OCI-M1 (cell line): ENCODE data around the gene LRRC3C.
"Not testable (repeated sequence)": the region's sequence is repeated elsewhere in the genome, so short reads cannot be mapped to it uniquely, and the experiment has no call there.

ENCODE experiments used
- DNase-seq: peaks from one replicate; lab custom pipeline; 2025; lab: John Stamatoyannopoulos, UW

Gene LRRC3C

DNA sequence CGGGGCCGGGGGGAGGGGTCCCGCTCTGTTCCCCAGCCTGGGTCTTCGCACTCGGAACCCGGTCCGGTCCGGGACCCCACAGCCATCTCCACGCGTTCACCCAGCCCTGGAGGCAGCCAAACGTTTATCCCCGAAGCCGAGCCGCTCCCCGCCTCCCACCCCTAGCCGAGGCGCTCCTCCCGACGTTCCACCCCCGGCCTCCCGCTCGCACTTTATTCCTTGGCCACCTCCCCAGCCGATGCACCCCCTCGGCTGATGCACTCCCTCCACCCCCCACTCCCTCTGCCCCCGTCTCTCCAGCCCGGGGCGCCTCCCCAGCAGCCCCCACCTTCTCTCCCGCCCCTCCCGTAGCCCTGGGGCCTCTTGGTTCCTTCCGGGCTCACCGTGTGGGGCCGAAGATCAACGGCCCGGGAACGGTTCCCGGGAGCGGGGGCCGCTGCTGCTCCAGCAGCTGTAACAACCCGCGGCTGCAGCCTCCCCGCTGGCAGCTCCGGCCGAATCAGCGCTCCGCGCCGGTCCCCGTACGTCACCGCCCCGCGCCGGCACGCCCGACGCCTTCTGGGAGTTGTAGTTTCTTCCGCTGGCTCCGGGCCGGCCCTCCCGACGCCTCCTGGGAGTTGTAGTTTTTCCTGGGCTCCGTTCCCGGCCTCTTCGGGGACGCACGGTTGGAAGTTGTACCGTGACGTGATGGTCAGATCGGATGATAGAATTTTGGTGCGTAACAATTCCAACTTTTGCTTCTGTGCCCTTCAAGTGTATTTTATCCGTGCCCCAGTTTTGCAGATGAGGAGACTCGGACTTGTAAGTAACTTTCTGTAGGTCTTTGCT lies at the start of gene LRRC3C, which contains the start of gene ORMDL3:
TSS of gene LRRC3C (plus strand) at position 632 of the 828 bp plus-strand sequence. CDS start 13,792 bp downstream, outside the sequence.
TSS of gene ORMDL3 (minus strand) at position 501 of the 828 bp plus-strand sequence. CDS start 3,398 bp downstream, outside the sequence.
- DNase-seq, result peak; percentile 95

GRCh38 chr17:39886102-39886501 lies 41.4 kb upstream of the LRRC3C start:
- DNase-seq, result not testable (repeated sequence)

- no peak for DNase-seq
These were observed 40.5 kb upstream of the LRRC3C start for GRCh38 chr17:39887078-39887477.

DNA sequence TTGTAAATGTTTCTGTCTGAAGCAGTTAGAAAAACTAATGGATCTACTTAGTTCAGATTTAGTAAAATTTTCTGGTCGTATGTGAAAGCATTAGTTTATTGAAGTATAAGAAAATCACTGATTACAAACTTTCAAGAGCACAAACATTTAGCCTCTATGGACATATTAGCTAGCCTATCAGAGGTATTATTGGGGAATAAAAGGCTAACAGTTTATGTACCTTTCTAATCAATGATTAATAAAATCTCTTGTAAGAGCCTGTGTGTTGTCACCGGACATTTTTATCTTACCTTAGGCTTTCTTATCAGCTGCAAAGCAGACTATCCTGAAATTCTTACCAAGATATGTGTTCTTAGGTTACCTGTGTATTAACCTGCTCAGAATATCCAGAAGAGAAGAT lies 38.3 kb upstream of the LRRC3C start:
- DNase-seq, result no peak

DNA sequence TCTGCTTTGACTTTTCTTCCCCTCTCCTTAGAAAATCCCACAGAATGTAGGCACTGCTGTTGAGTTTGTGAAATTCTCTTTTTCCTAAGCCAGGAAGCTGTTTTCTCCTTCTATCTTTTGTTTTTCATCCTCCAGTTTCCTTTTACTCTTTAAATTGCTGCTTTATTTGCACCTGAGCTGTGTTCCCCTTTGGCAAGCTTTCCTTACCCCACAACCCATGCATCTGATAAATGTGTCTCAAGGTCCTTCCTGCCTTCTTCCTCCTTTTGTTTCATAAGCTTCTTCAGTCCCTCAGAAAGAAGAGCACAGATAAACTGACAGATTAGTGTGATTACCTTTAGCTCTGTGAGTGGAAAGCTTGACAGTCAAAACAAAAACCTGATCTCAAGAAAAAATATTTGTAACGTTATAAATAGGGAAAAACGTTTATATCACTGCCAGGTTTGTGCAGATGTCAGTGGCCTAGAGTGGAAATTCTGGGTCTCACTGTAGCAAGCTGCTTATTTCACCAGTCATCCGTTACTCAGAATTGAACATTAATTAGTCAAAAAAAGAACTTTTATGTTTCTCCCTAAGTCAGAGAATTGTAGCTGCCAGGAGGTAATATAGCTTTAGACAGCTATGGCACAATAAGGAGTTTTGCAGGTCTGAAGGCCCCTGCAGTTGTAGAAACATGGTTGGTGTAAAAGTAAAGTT lies 32.7 kb upstream of the LRRC3C start:
- DNase-seq, result peak; percentile 42

DNA sequence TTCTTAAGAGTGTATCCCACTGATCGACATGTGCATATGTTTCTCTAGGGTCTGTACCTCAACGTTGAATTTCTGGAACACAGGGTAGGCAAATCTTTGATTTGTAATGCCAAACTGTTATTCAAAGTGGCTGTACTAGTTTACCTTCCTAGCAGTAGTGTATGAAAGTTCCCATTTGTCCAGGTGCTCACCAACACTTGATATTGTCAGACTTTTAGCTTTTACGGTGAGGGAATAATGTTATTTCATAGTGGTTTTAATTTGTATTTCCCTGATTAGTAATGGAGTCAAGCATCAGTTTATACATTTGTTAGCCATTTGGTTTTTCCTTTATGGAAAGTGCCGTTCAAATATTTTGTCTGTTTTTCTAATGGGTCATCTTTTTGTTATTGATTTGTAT lies 29.4 kb upstream of the LRRC3C start:
- no peak for DNase-seq

GRCh38 chr17:39899215-39899614 lies 28.3 kb upstream of the LRRC3C start:
- no peak for DNase-seq

GRCh38 chr17:39902027-39902426 lies 25.5 kb upstream of the LRRC3C start:
- DNase-seq, result not testable (repeated sequence)

- DNase-seq, result peak; percentile 92
These were observed 24.2 kb upstream of the LRRC3C start for GRCh38 chr17:39903158-39903884.

GRCh38 chr17:39904990-39905288 lies 22.6 kb upstream of the LRRC3C start:
- no peak for DNase-seq

GRCh38 chr17:39908789-39909352 lies 18.7 kb upstream of the LRRC3C start:
- DNase-seq, result no peak

- no peak for DNase-seq
These were observed 13.5 kb upstream of the LRRC3C start for GRCh38 chr17:39913989-39914388.

DNA sequence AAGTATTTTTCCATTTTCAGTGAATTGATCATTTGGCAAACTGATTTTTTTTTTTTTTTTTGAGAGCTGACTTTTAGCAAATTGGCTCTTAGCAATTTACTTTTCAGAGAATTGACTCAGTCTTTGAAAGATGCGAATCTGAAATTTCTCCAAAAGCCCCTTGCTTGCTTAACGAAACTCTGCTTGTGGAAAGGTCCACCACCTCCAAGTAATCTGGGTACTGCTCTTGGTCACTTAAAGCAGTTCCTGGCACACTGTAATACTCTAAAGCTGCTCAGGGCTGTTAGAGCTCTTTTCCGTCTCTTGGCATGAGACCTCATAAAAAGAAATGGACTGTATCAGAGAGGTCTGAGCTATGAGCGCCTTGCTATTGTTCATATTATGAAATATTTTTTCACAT lies 12.0 kb upstream of the LRRC3C start:
- DNase-seq, result no peak

GRCh38 chr17:39916918-39917317 lies 10.6 kb upstream of the LRRC3C start:
- no peak for DNase-seq

DNA sequence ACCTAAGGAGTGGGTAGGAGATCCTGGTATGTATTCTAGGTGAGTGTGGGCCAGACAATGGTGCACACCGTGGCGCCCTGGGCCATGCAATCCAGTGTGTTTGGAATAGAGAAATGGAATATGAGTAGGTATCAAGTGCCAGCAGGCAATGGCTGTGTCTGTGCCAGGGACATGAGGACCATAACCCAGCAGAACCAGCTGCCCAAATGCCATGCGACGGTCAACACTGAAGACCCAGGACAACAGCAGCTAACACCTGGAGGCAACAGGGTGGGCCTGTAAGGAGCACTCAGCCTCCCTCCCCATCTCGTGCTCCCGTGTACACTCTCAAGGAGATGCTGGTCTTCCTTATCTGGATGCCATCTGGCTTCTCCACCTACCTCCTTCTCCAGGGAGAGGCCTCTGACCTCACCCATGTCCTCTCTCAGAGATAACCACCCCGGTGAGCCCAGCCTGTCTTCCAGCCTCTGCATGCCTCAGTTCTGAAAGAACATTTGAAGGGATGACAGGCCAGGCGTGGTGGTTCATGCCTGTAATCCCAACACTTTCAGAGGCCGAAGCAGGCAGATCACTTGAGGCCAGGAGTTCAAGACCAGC lies 8.3 kb upstream of the LRRC3C start:
- no peak for DNase-seq

DNA sequence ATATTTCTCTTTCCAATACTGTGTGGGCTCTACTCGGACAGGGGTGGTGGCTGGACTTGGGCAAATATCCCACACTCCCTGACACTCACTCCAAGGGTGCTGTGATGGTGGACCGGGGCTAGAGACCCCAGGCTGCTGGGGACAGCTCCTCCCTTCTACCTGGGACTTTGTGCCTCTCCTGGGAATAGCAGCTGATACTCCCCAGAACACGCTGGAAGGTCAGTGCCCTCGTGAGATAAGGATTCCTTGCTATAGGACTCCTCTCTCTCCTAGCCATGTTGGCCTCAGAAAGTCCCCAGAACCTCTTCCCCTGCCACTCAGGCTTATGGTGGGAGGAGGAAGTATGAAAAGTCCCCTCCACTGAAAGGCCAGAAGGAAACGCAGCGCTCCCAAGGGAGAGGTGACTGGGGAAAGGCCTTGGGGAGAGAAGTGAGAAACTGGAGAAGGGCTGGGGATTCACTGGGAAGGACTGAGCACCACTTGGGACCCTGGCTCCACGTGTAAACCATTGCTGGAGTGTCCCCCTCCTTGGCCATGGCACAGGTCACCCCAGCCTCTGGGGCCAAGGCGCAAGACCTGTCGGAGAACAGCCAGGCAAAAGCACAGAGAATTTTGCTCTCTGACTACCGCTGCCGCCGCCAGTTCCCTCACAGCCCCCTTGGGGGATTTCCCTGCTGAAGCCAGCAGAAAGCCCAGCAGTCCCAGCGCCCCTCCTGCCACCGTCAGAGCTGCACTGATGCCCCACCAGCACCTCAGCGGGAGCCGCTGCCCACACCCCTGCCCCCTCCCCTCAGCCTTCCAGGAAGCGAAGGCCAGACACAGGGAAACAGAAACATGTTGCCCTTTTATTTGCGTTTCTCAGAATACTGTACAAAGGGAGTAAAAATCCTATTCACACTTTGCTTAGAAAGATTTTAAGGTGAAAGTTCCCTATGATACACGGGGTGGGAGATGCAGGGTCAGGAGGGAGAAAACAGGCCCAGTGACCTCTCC lies 7.0 kb upstream of the LRRC3C start:
- no peak for DNase-seq

GRCh38 chr17:39921323-39921722 lies 6.2 kb upstream of the LRRC3C start:
- DNase-seq, result no peak

DNA sequence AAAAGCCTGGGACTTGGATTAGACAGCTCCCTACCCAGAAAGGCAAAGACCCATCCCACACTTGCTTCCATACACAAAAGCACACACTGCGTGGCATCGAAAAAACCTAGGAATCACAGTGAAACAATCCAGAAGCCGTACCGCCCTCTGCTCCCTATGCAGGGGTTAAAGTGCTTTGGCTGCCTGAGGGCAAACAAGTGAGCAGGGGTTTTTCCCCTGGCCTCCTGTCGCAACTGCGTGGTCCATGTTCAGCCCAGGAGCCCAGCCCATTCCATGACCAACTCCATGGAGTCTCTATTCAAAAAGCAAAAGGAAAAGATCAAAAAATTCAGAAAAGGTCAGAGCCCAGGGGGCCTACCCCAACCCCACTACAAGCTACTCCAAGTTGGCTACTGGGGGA lies 5.5 kb upstream of the LRRC3C start:
- DNase-seq, result no peak

- no peak for DNase-seq
These were observed 4.3 kb upstream of the LRRC3C start for GRCh38 chr17:39923230-39923629.

- DNase-seq, result no peak
These were observed 3.5 kb upstream of the LRRC3C start for GRCh38 chr17:39923836-39924690.
